Activated CD8-positive, alpha-beta memory T cell treated with anti-CD3 and anti-CD28 coated beads for 36 hours (primary cell): ENCODE data around the gene CCPG1. TPM values are rescaled to one million over a fixed set of nuclear protein-coding genes. Genes with fewer than 3 reads are reported as not detected.
"Not testable (repeated sequence)": the region's sequence is repeated elsewhere in the genome, so short reads cannot be mapped to it uniquely, and the experiment has no call there.

Experiments
- CTCF ChIA-PET: fragments of 350-600 bp; sonication (Branson Sonifier 250); formaldehyde crosslinking; loops from one replicate; lab custom pipeline; 2021; ENCODE audit warnings: antibody characterized with exemption; lab: Charles Lee
- POLR2A ChIA-PET: fragments of 350-600 bp; sonication (Branson Sonifier 250); formaldehyde crosslinking; loops from one replicate; lab custom pipeline; 2021; ENCODE audit warnings: antibody characterized with exemption; lab: Charles Lee
- total RNA-seq, 2 experiments: library from RNA; stranded (reverse); gene quantifications; one replicate each; pipeline ENCODE4 v1.2.3, GENCODE V29; 2021

Gene CCPG1, protein sequence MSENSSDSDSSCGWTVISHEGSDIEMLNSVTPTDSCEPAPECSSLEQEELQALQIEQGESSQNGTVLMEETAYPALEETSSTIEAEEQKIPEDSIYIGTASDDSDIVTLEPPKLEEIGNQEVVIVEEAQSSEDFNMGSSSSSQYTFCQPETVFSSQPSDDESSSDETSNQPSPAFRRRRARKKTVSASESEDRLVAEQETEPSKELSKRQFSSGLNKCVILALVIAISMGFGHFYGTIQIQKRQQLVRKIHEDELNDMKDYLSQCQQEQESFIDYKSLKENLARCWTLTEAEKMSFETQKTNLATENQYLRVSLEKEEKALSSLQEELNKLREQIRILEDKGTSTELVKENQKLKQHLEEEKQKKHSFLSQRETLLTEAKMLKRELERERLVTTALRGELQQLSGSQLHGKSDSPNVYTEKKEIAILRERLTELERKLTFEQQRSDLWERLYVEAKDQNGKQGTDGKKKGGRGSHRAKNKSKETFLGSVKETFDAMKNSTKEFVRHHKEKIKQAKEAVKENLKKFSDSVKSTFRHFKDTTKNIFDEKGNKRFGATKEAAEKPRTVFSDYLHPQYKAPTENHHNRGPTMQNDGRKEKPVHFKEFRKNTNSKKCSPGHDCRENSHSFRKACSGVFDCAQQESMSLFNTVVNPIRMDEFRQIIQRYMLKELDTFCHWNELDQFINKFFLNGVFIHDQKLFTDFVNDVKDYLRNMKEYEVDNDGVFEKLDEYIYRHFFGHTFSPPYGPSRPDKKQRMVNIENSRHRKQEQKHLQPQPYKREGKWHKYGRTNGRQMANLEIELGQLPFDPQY
- total RNA-seq = 10 to 100 TPM; 11.3 to 11.4 TPM

DNA sequence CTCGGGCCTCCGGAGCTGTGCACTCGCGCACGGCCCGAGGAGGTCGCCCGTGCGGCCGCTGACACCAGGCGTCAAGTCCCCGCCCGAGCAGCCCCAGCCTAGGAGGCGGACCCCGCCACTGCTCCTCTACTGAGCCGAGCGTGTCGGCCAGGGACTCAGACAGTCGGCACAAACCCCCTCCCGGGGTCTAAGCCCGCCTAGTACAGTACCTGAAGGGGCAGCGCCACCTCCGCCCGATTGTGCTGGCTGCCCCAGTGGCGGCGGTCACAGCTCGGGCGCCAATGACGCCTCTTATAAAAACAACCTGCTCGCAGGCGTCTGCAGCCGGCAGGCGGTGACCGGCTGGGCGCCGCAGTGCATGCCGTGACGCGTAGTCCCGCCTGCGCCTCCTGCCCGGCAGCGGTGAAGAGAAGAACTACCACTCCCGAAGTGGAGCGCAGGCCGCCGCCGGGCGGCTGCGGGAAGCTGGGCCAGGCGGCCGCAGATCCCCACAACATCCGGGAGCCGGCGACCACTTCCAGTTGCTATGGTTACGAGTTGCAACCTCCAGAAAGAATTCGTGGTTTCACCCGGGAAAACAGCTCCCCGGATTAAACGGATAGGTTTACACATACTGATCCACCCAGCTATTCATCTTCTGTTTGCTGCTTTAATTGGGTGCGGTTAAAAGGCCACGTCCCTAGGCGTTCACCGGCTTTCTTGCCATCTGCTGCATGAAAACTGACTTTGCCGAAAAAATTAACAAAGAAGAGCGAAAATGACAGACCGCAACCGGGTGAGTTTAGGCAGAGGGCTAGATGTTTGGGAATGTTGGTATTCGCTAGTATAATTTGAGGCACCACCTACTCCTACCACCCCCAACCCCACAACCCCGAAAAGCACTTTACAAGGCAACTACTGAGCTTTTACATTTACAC is at the start of gene CCPG1, which contains the start of gene PIERCE2:
Gene CCPG1 (minus strand): TSS at position 348 of the 917 bp plus-strand sequence. CDS start 18,935 bp downstream, outside the sequence.
Gene PIERCE2 (plus strand): TSS at position 484 of the 917 bp plus-strand sequence. CDS start 274 bp downstream, at position 758.
- CTCF ChIA-PET = interaction anchor here (0.6 to 2.5 kb wide), 8 partner anchors 25 to 143 kb away, joined by 3 to 9 read pairs (median 3); partner anchors contain the start of genes PIGB and PIGBOS1
- POLR2A ChIA-PET = interaction anchor here (1.0 to 1.4 kb wide), 3 partner anchors 49 to 211 kb away, joined by 3 to 7 read pairs (median 5); partner anchors contain the start of genes PIGB, PIGBOS1 and RSL24D1

DNA sequence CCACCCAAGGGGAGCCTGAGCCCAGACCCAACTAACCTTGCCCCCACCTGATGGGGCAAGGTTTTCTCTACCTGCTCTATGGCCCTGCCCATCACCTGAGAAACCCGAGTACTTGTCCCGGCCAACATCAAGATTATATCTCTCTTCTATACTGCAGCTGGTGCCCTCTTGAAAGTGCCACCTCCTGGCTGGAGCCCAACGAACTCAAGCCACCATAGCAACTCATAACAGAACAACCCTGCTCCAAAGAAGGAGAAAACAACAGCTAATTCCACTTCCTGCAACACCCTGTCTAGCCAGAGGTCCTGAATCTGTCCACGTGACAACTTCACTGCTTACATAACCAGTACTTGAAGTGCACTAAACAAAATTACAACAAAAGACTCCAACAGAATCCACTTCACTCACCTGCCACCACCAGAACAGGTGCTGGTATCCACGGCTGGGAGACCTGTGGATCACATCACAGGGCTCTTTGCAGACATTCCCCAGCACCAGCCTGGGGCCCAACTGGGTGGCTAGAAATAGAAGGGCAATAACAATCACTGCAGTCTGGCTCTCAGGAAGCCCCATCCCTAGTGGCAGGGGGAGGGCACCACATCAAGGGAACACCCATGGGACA is 49.4 kb upstream of the CCPG1 start:
- CTCF ChIA-PET = no interaction called here
- POLR2A ChIA-PET = no interaction called here

DNA sequence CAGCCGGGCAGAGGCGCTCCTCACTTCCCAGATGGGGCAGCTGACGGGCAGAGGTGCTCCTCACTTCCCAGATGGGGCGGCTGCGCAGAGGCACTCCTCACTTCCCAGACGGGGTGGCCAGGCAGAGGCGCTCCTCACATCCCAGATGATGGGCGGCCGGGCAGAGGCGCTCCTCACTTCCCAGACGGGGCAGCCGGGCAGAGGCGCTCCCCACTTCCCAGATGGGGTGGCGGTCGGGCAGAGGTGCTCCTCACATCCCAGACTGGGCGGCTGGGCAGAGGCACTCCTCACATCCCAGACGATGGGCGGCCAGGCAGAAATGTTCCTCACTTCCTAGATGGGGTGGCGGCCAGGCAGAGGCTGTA is 38.9 kb upstream of the CCPG1 start:
- POLR2A ChIA-PET, CTCF ChIA-PET: not testable (repeated sequence)

DNA sequence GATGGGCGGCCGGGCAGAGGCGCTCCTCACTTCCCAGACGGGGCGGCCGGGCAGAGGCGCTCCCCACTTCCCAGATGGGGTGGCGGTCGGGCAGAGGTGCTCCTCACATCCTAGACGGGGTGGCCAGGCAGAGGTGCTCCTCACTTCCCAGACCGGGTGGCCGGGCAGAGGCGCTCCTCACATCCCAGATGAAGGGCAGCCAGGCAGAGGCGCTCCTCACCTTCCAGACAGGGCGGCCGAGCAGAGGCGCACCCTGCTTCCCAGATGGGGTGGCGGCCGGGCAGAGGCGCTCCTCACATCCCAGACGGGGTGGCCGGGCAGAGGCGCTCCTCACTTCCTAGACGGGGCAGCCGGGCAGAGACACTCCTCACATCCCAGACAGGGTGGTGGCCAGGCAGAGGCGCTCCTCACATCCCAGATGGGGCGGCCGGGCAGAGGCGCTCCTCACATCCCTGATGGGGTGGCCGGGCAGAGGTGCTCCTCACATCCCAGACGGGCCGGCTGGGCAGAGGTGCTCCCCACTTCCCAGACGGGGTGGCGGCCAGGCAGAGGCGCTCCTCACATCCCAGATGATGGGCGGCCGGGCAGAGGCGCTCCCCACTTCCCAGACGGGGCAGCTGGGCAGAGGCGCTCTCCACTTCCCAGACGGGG is 38.3 kb upstream of the CCPG1 start:
- POLR2A ChIA-PET, CTCF ChIA-PET: not testable (repeated sequence)

DNA sequence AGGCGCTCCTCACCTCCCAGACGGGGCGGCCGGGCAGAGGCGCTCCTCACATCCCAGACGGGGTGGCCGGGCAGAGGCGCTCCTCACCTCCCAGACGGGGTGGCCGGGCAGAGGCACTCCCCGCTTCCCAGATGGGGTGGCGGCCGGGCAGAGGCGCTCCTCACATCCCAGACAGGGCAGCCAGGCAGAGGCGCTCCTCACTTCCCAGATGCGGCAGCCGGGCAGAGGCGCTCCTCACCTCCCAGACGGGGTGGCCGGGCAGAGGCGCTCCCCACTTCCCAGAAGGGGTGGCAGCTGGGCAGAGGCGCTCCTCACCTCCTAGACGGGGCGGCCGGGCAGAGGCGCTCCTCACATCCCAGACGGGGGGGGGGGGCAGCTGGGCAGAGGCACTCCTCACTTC is 37.8 kb upstream of the CCPG1 start:
- POLR2A ChIA-PET, CTCF ChIA-PET: not testable (repeated sequence)

DNA sequence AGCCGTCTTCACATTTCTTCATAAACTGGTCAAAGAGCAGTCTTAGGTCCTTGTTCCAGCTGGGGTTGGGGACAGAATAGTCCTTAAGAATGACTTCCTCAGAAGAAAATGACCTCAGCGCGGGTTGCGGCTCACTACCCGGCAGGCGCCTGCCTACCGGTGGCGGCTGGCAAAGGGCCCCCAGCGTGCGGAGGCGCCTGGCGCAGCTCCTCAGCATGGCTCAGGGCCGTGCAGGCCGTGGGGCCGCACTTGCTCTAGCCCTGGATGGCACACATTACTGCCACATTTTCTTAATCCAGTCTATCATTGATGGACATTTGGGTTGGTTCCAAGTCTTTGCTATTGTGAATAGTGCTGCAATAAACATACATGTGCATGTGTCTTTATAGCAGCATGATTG is 35.0 kb upstream of the CCPG1 start:
- POLR2A ChIA-PET, CTCF ChIA-PET: not testable (repeated sequence)

DNA sequence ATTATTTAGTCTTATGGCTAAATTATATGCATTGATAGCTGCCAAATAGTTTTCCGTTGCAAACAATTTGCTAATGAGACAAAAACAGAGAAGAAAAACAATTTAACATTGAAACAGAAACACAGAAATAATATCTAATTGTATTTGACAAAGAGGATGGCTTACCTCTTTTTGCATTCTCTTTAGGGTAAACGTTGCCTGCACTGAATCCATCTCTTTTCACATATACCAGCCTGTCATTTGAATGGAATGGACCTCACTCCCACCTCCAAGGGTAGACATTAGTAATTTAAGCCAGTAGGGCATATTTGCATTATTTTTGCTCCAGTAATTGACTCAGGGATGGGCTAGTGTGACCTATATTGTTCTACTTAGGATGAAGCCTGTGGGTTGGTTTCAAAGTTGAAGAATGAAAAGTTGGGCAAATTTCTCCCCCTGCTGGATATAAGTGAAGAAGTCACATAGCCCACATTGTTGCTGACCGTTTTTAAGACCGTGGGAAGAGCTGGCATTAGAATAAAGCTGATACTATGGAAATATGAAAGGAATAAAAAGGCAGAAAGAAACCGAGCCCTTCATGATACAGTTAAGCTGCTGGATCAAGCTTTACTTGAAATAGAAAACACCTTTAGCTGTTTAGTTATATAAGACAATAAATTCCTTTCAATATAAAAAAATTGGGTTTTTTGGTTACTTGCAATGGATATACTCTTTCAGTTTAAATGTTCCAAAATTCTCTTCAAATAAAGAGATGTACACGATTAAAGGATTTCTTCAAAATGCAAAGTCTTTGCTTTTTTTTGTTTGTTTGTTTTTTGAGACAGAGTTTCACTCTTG is 27.0 kb upstream of the CCPG1 start:
- CTCF ChIA-PET = interaction anchor here (0.8 to 1.9 kb wide), 2 partner anchors 17 to 27 kb away, joined by 3 to 5 read pairs; partner anchors contain the start of genes CCPG1 and PIERCE2
- POLR2A ChIA-PET = no interaction called here

DNA sequence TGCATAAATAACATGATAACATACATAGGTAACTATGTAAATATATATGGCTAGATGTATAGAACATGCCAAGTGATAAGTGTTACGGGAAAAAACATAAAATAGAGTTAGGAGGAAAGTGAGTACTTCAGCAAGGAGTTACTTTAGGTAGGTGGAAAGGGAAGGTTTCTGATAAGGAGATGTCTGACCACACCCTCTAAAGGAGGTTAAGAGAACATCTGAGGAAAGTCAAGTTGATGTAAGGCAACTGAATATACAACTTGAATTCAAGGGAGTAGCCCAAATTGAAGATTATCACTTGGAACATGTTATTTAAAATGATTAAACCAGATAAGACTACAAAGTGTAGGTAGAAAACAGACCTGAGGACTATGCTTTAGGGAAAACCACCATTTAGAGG is 13.9 kb upstream of the CCPG1 start:
- ChIA-PET POLR2A (interaction anchor here (0.5 kb wide), 1 partner anchor 156 kb away, joined by 3 read pairs; no protein-coding TSS in a partner anchor), CTCF (no interaction called here)

DNA sequence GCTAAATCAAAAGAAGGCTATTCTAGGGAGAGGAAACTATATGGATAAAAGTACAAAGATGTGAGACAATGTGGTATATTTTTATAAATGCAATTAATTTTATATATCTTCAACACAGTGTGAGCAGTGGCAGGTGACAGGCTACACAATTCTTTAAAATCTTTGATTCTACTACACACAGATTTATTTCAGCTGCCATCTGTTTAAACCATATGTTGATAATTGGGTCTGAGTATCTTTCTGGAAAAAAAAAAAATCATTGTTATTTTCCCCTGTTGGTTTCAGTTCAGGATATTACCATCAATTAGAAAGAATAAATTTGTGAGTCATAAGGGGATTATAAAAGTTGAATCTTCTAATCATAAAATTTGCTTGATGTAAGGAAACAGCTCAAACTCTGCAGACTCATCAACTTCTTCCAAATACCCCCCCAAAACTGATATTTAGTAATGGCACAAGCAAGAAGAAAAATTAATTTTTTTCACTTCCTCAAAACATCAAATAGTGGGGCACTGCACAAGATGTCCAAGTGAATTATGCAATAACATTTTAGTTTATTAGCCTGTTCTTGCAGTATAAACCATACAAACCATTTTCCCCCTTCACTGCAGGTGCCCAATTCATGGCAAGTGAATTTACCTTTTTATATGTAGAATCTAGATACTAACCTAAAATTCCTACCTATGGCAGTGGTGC is 12.2 kb upstream of the CCPG1 start:
- CTCF ChIA-PET = interaction anchor here (0.7 kb wide), 1 partner anchor 1111 kb away, joined by 4 read pairs; no protein-coding TSS in a partner anchor
- POLR2A ChIA-PET = no interaction called here

DNA sequence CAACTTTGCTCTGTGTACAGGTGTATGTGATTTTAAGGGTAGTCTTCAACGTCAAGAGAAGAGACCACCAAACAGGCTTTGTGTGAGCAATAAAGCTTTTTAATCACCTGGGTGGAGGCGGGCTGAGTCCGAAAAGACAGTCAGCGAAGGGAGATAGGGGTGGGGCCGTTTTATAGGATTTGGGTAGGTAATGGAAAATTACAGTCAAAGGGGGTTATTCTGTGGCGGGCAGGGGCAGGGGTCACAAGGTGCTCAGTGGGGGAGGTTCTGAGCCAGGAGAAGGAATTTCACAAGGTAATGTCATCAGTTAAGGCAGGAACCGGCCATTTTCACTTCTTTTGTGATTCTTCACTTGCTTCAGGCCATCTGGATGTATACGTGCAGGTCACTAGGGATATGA is 9.5 kb upstream of the CCPG1 start:
- POLR2A ChIA-PET, CTCF ChIA-PET: not testable (repeated sequence)

DNA sequence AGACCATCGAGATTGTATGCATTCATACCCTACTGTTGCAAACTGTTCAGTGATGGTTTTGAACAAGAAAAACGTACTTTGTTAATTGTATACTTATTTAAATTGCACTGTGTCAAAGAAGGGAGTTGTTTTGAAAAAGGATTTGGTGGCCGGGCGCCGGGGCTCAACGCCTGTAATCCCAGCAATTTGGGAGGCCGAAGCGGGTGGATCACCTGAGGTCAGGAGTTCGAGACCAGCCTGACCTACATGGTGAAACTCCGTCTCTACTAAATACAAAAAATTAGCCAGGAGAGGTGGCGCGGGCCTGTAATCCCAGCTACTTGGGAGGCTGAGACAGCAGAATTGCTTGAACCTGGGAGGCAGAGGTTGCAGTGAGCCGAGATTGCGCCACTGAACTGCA is 817 bp upstream of the CCPG1 start:
- ChIA-PET POLR2A (interaction anchor here (1.2 to 1.4 kb wide), 2 partner anchors 90 to 212 kb away, joined by 5 to 7 read pairs; partner anchors contain the start of genes PIGB, PIGBOS1 and RSL24D1), CTCF (interaction anchor here (0.7 to 2.5 kb wide), 6 partner anchors 26 to 144 kb away, joined by 3 to 9 read pairs (median 3); no protein-coding TSS in a partner anchor)

DNA sequence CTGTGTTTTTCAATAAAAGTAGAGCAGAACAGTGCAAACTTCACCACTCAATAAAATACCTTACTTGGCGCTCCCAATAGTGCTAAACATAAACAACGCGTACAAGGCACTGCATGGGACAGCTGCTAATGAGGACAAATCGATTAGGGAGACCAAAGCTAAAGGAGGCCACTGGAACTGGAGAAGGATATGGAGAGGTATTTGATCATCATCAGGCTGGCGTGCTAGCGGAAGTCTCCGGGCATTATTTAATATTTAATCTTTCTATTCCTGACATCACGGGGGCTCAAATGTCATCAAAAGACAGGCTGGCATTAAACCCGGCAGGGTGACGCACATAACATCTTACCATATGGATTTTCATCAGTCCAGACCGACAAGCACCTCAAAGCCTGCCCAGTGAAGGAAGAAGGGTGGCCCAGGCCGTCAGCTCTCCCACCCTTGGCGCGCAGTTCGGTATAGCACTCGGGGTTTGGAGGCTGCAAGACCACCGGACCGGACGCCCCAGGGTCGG is 604 bp downstream of the CCPG1 start:
- CTCF ChIA-PET = interaction anchor here (0.6 to 1.6 kb wide), 4 partner anchors 28 to 139 kb away, joined by 3 to 5 read pairs (median 3); partner anchors contain the start of genes PIGB and PIGBOS1
- POLR2A ChIA-PET = interaction anchor here (1.0 to 1.4 kb wide), 2 partner anchors 49 to 88 kb away, joined by 3 to 5 read pairs; partner anchors contain the start of genes PIGB and PIGBOS1

DNA sequence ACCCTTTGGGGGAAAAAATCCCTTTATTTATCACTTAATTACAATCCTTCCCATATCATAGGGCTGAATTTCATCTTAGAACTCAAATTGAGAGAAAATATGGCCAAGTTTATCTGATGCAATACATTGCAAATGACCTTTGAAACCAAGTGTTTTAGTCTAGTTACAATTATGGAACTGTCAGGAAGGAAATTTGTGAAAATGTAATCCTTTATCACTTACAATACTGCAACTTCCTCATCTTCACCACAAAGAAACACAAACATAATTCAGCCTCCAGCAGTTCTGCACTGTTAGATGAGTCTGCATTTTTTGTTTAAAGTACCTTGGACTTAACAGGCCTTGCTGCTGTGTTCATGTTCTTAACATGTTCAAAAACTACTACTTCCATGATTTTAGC is 4.6 kb downstream of the CCPG1 start:
- POLR2A ChIA-PET = no interaction called here
- CTCF ChIA-PET = no interaction called here

DNA sequence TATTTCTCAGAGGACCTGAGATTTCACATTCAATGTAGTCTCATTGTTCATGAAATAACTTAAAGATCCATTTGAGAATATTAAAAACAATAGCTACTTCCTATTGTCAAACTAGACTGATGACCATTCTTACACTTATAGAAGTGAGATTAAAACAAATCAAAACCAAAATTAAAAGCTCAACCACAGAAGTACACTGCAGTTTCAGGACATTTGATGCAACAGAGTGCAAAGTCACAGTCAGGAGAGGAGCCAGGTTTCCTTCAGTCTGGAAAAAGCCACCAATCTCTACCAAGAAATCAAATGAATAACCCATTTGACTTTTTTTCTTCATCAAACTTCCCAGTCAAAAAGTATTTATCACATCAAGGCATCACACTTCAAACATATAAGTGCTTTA is 5.5 kb downstream of the CCPG1 start:
- ChIA-PET POLR2A (interaction anchor here (0.7 kb wide), 1 partner anchor 1113 kb away, joined by 3 read pairs; no protein-coding TSS in a partner anchor), CTCF (interaction anchor here (1.3 kb wide), 1 partner anchor 12 kb away, joined by 3 read pairs; no protein-coding TSS in a partner anchor)

DNA sequence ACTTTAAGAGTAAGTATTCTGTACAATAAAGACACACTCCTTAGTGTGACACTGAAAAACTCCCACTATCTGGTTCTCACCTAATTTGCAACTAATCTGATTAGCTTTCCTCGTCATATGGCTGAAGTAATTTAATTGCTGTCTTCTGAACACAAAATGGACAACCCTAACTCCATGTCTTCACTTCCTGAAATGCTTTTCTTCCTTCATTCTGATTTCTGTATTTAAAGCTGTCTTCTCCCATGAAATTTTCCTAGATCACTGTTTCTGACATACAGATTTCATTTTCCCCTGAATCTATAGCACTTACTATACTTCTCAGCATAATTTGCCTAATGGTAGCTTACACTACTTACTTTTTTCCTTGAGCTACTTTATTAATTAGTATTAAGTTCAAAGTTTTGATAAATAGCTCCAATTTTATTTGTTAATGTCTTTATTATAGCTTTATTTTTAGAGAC is 6.3 kb downstream of the CCPG1 start:
- POLR2A ChIA-PET = no interaction called here
- CTCF ChIA-PET = interaction anchor here (1.3 kb wide), 1 partner anchor 13 kb away, joined by 3 read pairs; no protein-coding TSS in a partner anchor
